NCI-H526 (cell line): ENCODE measurements around the gene INIP.
"Not testable (repeated sequence)": the region's sequence is repeated elsewhere in the genome, so short reads cannot be mapped to it uniquely, and the experiment has no call there.

ENCODE experiments used
- DNase-seq, 2 experiments: peaks; one replicate each; lab custom pipeline; 2025; lab: John Stamatoyannopoulos, UW

INIP gene

DNA sequence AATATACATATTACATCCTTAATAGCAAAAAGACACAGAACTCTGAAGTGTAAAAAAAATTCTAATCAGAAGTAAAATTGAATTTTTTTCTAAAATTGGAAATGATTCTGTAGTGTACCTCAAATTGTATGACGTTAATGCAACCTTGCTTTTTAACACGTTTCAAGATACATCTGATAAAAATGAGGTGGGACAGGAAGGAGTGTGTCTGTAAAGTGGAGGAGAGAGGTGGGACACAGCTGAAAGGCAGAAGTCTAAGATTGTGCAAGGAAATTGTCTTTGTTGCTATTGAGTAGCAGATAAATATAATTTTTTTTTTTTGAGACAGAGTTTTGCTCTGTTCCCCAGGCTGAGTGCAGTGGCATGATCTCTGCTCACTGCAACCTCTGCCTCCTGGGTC, 17.0 kb upstream of the INIP start:
- DNase-seq: no peak

DNA sequence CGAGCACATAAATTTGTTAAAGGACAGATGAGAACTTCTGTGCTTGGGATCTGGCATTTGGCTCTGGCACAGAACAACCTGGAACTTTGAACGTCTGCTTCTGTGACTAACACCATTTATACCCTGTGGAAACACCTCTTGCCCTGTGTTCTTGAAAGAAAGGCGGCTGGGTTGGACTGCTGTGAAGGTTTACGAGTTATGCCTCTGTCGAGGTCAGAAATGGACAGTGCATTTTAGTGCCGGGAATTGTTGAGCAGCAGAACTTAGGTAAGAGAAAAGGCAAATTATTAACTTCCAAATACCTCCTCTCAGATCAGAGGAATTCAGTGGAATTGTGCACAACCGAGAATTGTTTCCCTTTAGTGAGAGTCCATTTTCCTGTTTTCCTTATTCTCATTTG, 14.1 kb upstream of the INIP start:
- no peak for DNase-seq

DNA sequence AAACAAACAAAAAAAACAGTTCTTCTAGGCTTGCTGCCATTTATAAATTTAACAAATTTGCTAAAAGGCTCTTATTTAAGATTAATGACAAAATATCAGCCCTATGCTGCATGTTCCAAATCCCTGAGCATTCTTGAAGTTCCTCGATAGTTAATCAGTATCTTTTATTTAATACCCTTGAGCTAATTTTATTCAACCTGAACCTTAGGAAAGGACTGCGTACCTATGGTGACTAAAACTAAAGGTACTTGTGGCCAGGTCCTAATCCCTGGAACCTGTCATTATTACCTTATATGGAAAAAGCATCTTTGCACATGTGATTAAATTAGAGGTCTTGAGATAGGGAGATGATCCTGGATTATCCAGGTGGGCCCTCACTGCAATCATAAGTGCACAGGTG, 10.5 kb upstream of the INIP start:
- DNase-seq: no peak

DNA sequence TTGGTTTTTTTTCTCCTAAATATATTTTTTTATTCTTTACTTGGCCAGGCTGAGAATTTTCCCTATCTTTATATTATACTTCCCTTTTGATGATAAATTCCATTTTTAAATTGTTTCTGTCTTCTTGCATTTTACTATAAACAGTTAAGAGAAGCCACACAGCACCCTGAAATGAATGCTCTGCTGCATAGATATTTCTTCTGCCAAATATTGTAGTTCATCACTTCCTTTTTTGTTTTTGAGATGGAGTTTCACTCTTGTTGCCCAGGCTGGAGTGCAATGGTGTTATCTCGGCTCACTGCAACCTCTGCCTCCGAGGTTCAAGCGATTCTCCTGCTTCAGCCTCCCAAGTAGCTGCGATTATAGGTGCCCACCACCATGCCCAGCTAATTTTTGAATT, 8.5 kb upstream of the INIP start:
- no peak for DNase-seq

DNA sequence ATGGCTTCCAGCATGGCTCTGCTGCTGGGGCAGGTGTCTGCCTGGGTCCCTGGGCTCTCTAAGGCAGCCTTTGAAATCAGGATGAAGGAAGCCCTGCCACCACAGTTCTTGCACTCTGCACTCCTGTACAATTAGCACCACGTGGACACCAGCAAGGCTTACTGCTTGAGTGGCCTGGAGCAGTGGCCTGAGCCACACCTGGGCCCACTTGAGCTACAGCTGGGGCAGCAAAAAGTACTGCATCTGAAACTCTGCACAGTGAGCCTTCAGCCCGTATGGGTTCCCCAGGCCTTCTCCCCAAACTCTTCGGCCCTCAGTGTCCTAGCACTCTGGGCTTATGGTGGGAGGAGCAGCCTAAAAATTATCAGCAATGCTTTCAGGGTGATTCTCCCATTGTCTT, 8.0 kb upstream of the INIP start:
- DNase-seq: no peak

DNA sequence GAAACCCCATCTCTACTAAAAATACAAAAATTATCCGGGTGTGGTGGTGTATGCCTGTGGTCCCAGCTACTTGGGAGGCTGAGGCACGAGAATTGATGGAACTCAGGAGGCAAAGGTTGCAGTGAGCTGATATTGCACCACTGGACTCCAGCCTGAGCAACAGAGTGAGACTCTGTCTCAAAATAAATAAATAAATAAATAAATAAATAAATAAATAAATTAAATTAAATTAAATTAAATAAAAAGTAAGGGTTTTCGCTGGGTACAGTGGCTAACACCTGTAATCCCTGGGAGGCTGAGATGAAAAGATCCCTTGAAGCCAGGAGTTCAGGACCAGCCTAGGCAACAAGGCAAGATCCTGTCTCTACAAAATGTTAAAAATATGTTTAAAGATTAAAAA, 4.8 kb upstream of the INIP start:
- DNase-seq: not testable (repeated sequence)

DNA sequence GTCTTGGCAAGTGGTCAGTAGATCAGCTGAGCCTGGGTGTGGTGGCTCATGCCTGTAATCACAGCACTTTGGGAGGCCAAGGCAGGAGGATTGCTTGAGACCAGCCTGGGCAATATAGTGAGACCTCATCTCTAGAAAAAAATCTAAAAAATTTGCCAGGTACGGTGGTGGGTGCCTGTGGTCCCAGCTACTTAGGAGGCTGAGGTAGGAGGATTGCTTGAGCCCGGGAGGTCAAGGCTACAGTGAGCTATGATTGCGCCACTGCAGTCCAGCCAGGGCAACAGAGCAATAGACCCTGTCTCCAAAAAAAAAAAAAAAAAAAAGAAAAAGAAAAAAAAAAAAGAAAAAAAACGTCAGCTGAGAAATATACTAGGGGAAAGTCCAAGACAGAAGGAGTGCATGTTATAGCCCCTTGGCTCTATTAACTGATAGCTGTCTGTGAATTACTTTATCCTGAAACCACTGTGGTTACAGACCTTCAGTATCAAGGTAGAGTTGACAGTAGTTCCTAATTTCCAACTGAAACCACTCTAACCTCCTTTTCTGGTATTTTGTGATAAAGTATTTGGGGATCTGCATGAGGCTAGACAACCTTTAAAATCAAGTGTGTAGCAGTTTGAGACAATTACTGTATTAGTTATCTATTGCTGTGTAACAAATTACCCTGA, 2.3 kb upstream of the INIP start:
- DNase-seq: no peak

DNA sequence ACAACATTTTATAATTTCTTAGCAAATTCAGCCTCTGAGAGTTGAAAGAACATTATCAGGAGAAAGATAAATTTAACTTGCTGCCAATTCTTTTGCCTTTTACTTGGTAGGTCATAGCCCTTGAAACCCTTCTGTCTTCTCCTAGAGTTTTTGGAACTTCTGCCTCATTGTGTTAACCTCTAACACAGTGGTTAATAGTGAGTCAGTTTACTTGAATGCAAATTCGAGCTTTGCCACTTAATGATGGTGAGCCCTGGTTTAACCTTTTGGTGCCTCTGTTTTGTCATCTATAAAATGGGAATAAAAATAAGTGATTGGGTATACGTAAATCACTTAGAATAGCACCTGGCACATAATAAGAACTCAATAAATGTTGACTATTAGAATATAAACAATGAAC, 1.8 kb upstream of the INIP start:
- no peak for DNase-seq

DNA sequence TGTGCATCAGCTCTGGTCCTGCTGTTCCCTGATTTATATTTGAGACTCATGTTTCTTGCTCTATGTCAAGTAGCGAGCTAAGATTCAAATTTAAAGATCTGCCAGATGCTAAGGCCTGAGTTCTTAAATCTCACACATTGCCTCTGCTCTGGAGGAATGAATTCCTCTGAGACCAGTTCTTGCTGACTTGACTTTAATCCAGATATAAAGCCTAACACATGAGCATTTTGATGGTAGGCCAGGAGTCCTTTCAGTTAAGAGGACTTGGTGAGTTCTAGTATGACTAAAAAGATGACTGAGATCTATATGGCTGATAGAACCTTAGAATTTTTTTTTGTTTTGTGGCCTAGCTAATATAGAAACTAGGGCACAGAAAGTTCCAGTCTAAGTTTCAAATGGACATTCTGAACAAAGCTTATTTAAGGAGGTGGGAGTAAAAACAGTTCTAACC, 1.3 kb upstream of the INIP start:
- no peak for DNase-seq

DNA sequence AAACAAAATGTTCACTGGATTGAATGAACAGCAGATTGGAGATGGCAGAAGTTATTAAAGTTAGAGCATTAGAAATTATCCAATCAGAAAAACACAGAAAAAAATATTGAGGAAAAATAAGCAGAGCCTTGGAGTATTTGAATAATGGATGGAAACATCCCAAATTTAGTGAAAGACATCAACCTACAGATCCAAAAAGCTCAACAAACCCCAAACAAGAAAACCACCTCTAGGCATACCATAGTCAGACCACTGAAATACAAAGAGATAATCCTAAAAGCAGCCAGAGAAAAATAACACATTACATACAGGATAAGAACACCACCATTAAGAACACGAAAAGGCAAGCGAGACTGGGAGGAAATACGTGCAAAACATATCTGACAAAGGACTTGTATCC, 5.2 kb downstream of the INIP start:
- DNase-seq: no peak

DNA sequence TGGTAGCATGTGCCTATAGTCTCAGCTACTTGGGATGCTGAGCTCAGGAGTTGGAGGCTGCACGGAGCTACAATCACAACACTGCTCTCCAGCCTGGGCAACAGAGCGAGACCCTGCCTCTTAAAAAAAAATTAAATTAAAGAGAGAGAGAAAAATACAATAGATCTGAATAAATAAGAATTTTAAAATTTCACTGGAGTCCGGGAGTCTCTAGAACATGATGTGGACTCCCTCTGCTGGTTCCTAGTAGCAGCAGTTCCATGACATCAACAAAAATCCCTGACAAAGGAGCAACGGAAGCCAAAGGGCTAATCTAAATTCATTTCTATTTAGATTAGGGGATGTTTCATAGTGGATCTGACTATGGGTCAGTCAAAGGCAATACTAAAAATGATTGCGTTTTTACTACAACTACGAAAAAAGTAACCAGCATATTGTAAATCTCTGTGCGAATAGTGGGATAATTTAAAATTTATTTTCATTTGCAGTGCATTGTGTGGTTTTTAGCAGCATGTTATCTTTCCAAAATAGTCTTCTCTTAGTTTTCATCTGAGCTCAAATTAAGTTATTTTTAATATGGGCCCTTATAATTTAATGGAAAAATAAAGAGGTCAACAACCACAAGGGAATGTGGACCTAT, 6.7 kb downstream of the INIP start:
- DNase-seq: peak in 1 of 2 experiments; percentile 31

DNA sequence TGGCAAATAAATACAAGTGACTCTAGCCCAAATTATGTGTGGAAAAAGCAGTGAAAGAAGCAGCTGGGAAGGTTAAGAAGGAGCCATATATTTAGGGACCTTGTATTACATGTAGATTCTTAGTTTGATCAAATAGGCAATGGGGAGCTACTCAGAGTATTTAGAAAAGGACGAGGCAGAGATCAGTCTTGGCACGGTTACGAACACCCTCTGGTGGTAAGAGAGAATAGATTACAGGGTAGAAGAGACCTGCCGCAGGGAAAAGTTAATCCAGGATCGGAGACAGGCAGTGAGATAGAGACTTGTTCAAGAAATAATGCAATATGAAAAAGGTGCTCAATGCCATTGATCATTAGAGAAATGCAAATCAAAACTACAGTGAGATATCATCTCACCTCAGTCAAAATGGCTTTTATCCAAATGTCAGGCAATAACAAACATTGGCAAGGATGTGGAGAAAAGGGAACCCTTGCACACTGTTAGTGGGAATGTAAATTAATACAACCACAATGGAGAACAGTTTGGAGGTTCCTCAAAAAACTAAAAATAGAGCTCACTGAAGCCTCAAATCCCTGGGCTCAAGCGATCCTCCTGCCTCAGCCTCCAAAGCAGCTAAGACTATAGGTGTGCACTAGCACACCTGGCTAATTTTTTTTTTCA, 12.0 kb downstream of the INIP start:
- DNase-seq: peak; percentile 62 to 63

DNA sequence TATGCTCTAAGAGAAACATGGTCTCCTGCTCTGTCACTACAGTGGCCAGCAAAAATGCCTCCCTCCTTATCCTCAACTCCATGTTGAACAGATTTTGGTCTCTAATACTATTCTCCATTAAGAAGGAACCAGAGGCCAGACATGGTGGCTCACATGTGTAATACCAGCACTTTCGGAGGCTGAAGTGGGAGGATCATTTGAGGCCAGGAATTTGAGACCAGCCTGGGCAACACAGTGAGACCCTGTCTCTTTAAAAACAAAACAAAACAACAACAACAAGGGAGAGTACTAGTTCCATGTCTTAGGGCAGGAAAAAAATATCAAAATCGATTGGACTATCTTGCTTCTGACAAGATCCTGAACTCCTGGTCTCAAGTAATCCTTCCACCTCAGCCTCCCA, 14.6 kb downstream of the INIP start:
- DNase-seq: no peak

DNA sequence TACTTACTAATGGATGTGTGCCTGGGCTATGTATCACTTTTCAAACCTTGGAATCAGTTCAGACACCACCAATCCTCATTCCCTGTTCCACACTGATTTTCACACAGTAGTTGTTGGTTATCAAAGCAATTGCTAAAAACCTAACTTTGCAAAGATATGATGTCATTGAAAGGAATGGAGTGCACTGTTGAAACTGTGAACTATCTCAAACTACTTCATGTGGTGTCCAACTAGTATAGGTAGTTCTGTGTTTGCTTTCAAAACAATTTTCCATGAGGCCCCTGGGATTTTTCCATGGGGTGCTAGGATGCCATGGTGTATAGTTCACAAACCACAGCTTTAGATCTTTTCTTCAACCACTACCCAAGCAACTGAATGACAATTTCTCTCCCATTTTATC, 17.8 kb downstream of the INIP start:
- DNase-seq: no peak

DNA sequence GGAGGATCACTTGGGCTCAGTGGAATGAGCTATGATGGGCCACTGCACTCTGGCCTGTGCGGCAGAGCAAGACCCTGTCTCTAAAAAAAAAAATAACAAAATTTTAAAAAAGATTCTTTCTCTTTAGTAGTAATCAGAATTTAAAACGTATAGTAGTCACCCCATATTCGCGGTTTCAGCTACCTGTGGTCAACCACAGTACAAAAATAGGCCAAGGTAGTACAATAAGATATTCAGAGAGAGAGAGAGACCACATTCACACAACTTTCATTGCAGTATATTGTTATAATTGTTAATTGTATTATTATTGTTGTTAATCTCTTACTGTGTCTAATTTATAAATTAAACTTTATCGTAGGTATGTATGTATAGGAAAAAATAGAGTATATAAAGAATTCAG, 18.7 kb downstream of the INIP start:
- DNase-seq: no peak

DNA sequence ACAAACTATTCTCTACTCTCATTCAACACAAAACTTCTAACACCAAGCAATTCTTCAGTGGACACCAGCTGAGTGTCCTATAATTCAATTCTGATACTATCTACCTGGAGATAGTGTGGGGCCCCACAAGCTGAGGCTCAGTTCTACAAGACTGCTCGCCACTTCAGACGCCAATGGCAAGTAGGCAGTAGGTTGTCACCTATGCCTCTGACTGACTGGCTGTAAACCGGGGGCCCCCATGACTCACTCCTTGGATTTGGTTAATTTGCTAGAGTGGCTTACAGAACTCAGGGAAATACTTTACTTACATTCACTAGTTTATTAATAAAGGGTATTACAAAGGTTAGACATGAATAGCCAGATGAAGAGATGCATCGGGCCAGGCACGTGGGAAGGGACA, 21.5 kb downstream of the INIP start:
- no peak for DNase-seq

DNA sequence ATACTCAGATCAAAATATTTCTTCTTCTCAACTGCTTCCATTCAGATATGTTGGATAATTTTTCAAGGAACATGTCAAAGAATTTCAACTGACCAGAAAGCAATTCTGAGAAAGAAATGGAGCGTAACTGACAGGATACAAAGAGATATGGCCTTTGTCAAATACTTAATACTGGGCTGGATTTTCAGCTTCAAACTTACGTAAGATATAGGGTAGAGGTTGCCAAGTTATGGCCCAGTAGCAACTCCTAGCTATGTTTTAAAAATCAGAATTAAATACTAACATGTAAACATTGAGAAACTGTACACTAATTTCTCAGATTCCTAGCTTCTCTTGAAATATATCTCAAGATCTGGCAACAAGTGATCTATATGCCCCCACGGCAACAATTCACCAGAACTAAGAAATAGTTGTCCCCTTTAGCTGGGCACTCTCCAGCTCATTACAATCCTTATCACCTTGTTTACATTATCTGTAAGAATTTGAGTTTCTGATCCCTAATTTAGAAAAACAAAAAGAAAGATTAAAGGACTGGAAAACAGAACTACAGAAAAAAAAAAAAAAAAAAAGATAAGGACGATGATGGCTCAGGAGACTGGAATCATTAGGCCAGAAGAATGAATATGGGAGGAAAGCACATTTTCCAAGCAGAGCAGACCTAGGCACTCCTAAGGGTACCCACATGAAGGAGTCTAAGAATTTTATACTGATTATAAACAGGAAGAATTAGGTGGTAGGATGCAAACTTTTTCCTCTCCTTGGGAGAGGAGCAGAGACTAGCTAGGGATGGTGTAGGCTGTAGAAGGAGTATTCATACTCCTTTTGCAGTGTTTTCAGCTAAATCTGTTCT, 23.0 kb downstream of the INIP start:
- no peak for DNase-seq

DNA sequence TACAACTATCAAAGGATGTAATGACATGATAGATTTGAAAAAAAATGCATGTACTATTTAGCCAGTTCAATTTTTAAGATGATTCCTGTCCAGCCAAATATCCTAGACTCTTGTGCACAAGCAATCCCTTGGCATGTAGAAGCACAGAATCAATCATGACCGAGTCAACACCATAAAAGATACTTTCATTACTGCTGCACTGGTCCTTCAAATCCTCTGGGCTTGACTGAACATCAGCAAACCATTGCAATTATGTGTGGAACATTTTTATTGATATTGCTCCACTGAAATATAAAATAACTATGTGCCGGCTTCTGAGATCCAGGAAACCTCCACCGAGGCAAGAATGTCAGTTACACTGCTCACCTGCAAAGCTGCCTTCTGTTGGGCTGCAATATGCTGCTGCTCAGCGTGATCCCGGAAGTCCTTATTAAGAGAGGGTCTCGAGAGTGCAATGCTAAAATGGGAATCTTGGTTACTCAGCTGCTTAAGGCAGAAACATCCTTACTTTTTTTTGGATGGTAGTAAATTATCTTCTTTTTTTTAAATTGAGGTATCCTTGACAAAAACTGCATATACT, 28.7 kb downstream of the INIP start:
- DNase-seq: no peak

DNA sequence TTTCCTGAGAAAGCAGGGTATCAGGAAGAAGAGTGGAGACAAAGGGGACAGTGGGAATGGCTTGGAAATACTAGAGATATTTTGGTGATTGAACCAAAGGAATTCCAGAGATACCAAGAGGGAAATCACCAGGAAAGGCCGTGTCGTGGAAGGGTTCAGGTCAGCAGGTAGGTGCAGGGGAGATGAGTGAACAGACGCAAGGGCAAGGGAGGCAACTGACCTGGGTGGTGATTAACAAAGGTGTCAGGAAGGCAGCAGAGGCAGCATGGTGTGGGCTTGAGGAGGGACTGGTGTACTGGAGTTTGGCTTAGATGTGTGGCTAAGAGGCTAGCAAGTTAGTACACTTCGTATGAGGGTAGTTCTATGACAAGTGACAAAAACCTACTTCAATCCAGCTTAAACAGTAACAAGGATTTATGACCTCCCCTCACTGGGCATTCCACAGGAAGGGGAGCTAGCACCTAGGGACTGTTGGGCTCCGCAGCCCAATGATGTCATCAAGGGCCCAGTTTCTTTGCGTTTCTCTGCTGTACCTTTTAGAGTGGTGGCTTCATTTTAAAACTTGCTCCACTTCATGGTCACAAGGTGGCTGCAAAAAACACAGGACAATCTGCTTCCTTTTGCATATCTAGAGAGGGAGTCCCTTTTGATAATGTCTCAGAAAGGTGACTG, 37.0 kb downstream of the INIP start:
- DNase-seq: no peak

DNA sequence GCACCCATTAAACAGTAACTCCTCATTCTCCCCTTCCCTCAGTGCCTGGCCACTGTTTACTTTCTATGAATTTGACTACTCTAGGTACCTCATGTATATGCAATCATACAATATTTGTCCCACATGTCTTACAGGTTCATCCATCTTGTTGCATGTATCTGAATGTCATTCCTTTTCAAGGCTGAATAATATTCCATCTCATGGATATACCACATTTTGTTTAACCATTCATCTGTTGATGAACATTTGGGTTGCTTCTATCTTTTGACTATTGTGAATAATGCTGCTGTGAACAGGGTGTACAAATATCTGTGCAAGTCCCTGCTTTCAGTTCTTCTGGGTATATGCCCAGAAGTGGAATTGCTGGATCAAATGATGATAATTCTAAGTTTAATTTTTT, 40.9 kb downstream of the INIP start:
- DNase-seq: no peak

DNA sequence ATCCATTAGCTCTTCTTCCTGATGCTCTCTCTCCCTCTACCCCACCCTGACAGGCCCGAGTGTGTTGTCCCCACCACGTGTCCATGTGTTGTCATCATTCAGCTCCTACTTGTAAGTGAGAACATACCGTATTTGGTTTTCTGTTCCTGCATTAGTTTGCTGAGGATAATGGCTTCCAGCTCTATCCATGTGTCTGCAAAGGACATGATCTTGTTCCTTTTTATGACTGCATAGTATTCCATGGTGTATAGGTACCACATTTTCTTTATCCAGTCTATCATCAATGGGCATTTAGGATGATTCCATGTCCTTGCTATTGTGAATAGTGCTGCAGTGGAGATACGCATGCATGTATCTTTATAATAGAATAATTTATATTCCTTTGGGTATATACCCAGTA, 44.7 kb downstream of the INIP start:
- not testable (repeated sequence) for DNase-seq
